Heart left ventricle (tissue), 16 donors: ENCODE results near the gene TRPM7. TPM values are rescaled to one million over a fixed set of nuclear protein-coding genes. Genes with fewer than 3 reads are reported as not detected.

ENCODE experiments used
- ATAC-seq, 4 donors: fragments of 200-7000 bp; cut with Tn5 transposase; one replicate each; pipeline ENCODE4 v1.9.1; 2020 to 2022; ENCODE audit warnings: moderate library complexity in 4 of 4, mild to moderate bottlenecking in 3 of 4, moderate number of reproducible peaks in 1 of 4
- DNase-seq, 5 donors: peaks; one replicate each; pipeline ENCODE4 v3.0.0-alpha.2; 2020
- H3K27ac ChIP-seq, 12 donors: fragments of 200-600 bp; sonication (generic) in 4 of 12; one replicate each; pipeline versions ENCODE4 v1.5.0 to v1.8.0; 2016 to 2022; ENCODE audit warnings: mild to moderate bottlenecking in 2 of 12
- H3K27me3 ChIP-seq, 9 donors: fragments of 200-600 bp; sonication (generic) in 2 of 9; one replicate each; pipeline versions ENCODE4 v1.5.1 to v1.8.0; 2016 to 2022; ENCODE audit warnings: mild to moderate bottlenecking in 3 of 9
- H3K36me3 ChIP-seq, 9 donors: fragments of 200-600 bp; sonication (generic) in 2 of 9; one replicate each; pipeline versions ENCODE4 v1.5.0 to v1.8.0; 2018 to 2022; ENCODE audit warnings: mild to moderate bottlenecking in 2 of 9
- H3K4me1 ChIP-seq, 12 donors: fragments of 200-600 bp; sonication (generic) in 4 of 12; one replicate each; pipeline versions ENCODE4 v1.5.0 to v1.8.0; 2016 to 2022; ENCODE audit warnings: mild to moderate bottlenecking in 3 of 12
- H3K4me3 ChIP-seq, 12 donors: fragments of 200-600 bp; sonication (generic) in 4 of 12; one replicate each; pipeline versions ENCODE4 v1.5.0 to v1.8.0; 2017 to 2022; ENCODE audit warnings: mild to moderate bottlenecking in 9 of 12, moderate library complexity in 4 of 12
- H3K9me3 ChIP-seq, 12 donors: fragments of 200-600 bp; sonication (generic) in 4 of 12; one replicate each; pipeline versions ENCODE4 v1.5.0 to v1.8.0; 2016 to 2022; ENCODE audit warnings: mild to moderate bottlenecking in 1 of 12
- POLR2A ChIP-seq, 2 donors: fragments of 450-650 bp; IDR thresholded peaks; one replicate each; pipeline ENCODE4 v1.6.1; 2017; ENCODE audit warnings: antibody characterized with exemption in 2 of 2, mild to moderate bottlenecking in 2 of 2, moderate library complexity in 2 of 2
- WGBS, 4 donors: extraction: QIAGEN DNeasy Blood & Tissue Kit in 2 of 4; methylation state at CpG; one replicate each; pipeline versions ENCODE4 v1.1.5 to v1.1.7; 2013 to 2018; 5-methylcytosine and 5-hydroxymethylcytosine counted together
- intact Hi-C, 10 donors: fragments of 100-400 bp; cut with DNase I; formaldehyde crosslinking; loops; one replicate each; pipeline versions ENCODE4 v1.11.1 to v1.14.2; 2022
- polyA plus RNA-seq, 2 donors: library from polyadenylated mRNA; stranded (reverse); fragments of 200-250 nt; gene quantifications; one replicate each; pipeline ENCODE4 v1.2.3, GENCODE V29; 2013
- total RNA-seq, 9 donors: library from RNA; depleted of rRNA in 2 of 9; stranded (reverse); fragments of >200 nt in 2 of 9; fragmentation: NEBNext Ultra II Directional in 3 of 9; extraction: Animal tissue kit (Norgen Biotek cat#: 25700) in 3 of 9; gene quantifications; one replicate each; pipeline versions ENCODE4 v1.1.0 to v1.2.4, GENCODE V29; 2016 to 2023
- TF ChIP-seq, protein P1 (sequence below), 12 donors: fragments of 200-600 bp; sonication (generic) in 4 of 12; IDR thresholded peaks; one replicate each; pipeline versions ENCODE4 v1.5.0 to v1.8.0; 2018 to 2022; ENCODE audit warnings: antibody characterized with exemption in 12 of 12, mild to moderate bottlenecking in 5 of 12
- donor health status: ischemic (EF 13 %, LVEDD 7.1; RV severe dilation, severe dysfunction).
- donor health status: healthy with polysubstance abuse.
- donor health status: DM: no; HTN: yes; CAD: no.
- donor health status: DM: no; HTN: no; CAD: no.
- donor health status: ischemic (EF 25% LVEDD 6.9; RV normal size, moderate dysfunction).
- donor health status: ischemic (EF 25% LVEDD 5.7; RV mildly dilated, moderate dysfunction).
- donor health status: healthy.
- donor health status: DM: yes; HTN: yes; CAD: no.
- donor health status: ischemic (EF 35%, LVEDD 5.7; RV mildly dilated, moderate dysfunction).
- donor health status: nonischemic (EF 11% LVEDD 7.7; RV severe dilation, severe dysfunction).
- donor health status: DM: yes; HTN: yes; CAD: no.
- donor health status: PGD.
- donor health status: ischemic (EF 29% LVEDD 5.4; RV normal size, mild dysfunction).
- donor health status: nonischemic (EF 23%, LVEDD 6.1; RV moderate dilation, normal function).

The TRPM7 gene
- total and polyA plus RNA-seq, 11 donors: 11.9 to 49.3 (median 30.6) TPM

GRCh38 chr15:50543556-50543955, 143.0 kb downstream of the TRPM7 start:
- no peak for ATAC-seq
- WGBS, 4 donors: 82 to 90% (median 90%) methylated on average over 3 of the region's 3 CpGs
- Histone ChIP-seq H3K4me3 (no peak overlapping the region), H3K4me1 (no peaks in the 10 kb centered on the region), H3K9me3 (no peaks in the 10 kb centered on the region), H3K27me3 (no peaks in the 10 kb centered on the region), H3K27ac (no peak overlapping the region), H3K36me3 (no peaks in the 10 kb centered on the region)
- DNase-seq: no peak
- no peak for TF ChIP-seq POLR2A (IDR thresholded peaks at IDR 0.05)
- TF ChIP-seq, protein P1, sequence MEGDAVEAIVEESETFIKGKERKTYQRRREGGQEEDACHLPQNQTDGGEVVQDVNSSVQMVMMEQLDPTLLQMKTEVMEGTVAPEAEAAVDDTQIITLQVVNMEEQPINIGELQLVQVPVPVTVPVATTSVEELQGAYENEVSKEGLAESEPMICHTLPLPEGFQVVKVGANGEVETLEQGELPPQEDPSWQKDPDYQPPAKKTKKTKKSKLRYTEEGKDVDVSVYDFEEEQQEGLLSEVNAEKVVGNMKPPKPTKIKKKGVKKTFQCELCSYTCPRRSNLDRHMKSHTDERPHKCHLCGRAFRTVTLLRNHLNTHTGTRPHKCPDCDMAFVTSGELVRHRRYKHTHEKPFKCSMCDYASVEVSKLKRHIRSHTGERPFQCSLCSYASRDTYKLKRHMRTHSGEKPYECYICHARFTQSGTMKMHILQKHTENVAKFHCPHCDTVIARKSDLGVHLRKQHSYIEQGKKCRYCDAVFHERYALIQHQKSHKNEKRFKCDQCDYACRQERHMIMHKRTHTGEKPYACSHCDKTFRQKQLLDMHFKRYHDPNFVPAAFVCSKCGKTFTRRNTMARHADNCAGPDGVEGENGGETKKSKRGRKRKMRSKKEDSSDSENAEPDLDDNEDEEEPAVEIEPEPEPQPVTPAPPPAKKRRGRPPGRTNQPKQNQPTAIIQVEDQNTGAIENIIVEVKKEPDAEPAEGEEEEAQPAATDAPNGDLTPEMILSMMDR (IDR thresholded peaks at IDR 0.05): no peak
- intact Hi-C loops: no loop called here

DNA sequence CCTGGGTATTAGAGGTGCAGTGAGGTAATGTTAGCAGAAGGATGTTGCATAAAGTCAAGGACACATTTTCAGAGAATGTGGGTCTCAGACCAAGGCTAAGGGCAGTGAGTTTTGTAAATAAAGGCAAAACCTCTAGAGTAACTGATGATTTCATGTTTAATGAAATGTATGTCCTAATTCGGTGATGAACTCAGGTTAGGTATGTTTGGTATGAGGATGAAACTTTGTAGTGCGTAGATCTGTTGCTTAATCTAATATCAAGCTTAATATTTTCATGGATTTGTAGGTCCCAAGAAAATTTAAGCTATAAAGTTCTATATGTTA, 143.7 kb downstream of the TRPM7 start:
- H3K9me3 ChIP-seq: no peaks in the 10 kb centered on the region
- no peaks in the 10 kb centered on the region for H3K27me3 ChIP-seq
- DNase-seq: no peak
- WGBS, 4 donors: 89 to 95% (median 92%) methylated on average over 2 of the region's 2 CpGs
- H3K36me3 ChIP-seq: no peaks in the 10 kb centered on the region
- H3K4me3 ChIP-seq: no peak overlapping the region
- H3K4me1 ChIP-seq: no peaks in the 10 kb centered on the region
- intact Hi-C loops: no loop called here
- TF ChIP-seq, protein P1 (IDR thresholded peaks at IDR 0.05): no peak
- no peak for TF ChIP-seq POLR2A (IDR thresholded peaks at IDR 0.05)
- H3K27ac ChIP-seq: no peak overlapping the region
- no peak for ATAC-seq

- intact Hi-C loops: no loop called here
- DNase-seq (no peak), ATAC-seq (no peak)
- Histone ChIP-seq H3K9me3 (peaks cover 0 to 2% (median 0%) of the 10 kb centered on the region in 12 donors), H3K36me3 (no peaks in the 10 kb centered on the region), H3K27me3 (no peaks in the 10 kb centered on the region), H3K4me1 (no peaks in the 10 kb centered on the region), H3K27ac (no peak overlapping the region), H3K4me3 (no peak overlapping the region)
- TF ChIP-seq, protein P1 (IDR thresholded peaks at IDR 0.05): no peak
- no peak for TF ChIP-seq POLR2A (IDR thresholded peaks at IDR 0.05)
- WGBS, 4 donors: 54 to 67% (median 57%) methylated on average over 4 of the region's 4 CpGs
These were observed 154.8 kb downstream of the TRPM7 start for GRCh38 chr15:50531766-50532165.

GRCh38 chr15:50531163-50531562, 155.4 kb downstream of the TRPM7 start:
- WGBS, 4 donors: 88 to 93% (median 92%) methylated on average over 4 of the region's 4 CpGs
- Histone ChIP-seq H3K36me3 (no peaks in the 10 kb centered on the region), H3K27me3 (no peaks in the 10 kb centered on the region), H3K9me3 (peaks cover 0 to 2% (median 0%) of the 10 kb centered on the region in 12 donors), H3K27ac (no peak overlapping the region), H3K4me3 (no peak overlapping the region), H3K4me1 (no peaks in the 10 kb centered on the region)
- TF ChIP-seq, protein P1 (IDR thresholded peaks at IDR 0.05): no peak
- no peak for TF ChIP-seq POLR2A (IDR thresholded peaks at IDR 0.05)
- DNase-seq: no peak
- no peak for ATAC-seq
- intact Hi-C loops: no loop called here
